HepG2 (cell line): ENCODE measurements around the gene PNKD. TPM values are rescaled to one million over a fixed set of nuclear protein-coding genes. Genes with fewer than 3 reads are reported as not detected.

Experiments used
- ARNTL ChIP-seq: sonication (generic); formaldehyde crosslinking; IDR thresholded peaks from 2 replicates; pipeline ENCODE4 v1.4.0; 2020; ENCODE audit warnings: mild to moderate bottlenecking, missing genetic modification reagents
- DNMT3B ChIP-seq: conservative IDR thresholded peaks from 2 replicates; pipeline ENCODE4 v1.6.1; 2016; ENCODE audit warnings: missing biosample characterization, control low read depth
- DR1 ChIP-seq: sonication (generic); formaldehyde crosslinking; IDR thresholded peaks from 2 replicates; pipeline ENCODE4 v1.8.0; 2021; ENCODE audit warnings: mild to moderate bottlenecking, missing genetic modification reagents, inconsistent platforms
- GFI1 ChIP-seq: sonication (generic); formaldehyde crosslinking; IDR thresholded peaks from 2 replicates; pipeline ENCODE4 v1.5.0; 2020; ENCODE audit warnings: missing genetic modification reagents, mild to moderate bottlenecking, borderline replicate concordance
- MYNN ChIP-seq: sonication (generic); formaldehyde crosslinking; IDR thresholded peaks from 2 replicates; pipeline ENCODE4 v1.4.0; 2020; ENCODE audit warnings: mild to moderate bottlenecking, low read depth, missing genetic modification reagents
- NR2F6 ChIP-seq, 2 experiments: IDR thresholded peaks; 2 replicates each; pipeline ENCODE4 v1.6.1; 2016; ENCODE audit warnings: antibody characterized with exemption in 1 of 2, mild to moderate bottlenecking in 1 of 2
- RXRB ChIP-seq: IDR thresholded peaks from 2 replicates; pipeline ENCODE4 v1.6.1; 2016; ENCODE audit warnings: borderline replicate concordance, missing genetic modification reagents, missing compliant biosample characterization
- SKI ChIP-seq: fragments of 450-650 bp; IDR thresholded peaks from one replicate; pipeline ENCODE4 v1.6.1; 2018; ENCODE audit warnings: mild to moderate bottlenecking; ENCODE audit not compliant: partially characterized antibody
- SMARCE1 ChIP-seq: fragments of 450-650 bp; IDR thresholded peaks from 2 replicates; pipeline ENCODE4 v1.6.1; 2017; ENCODE audit warnings: borderline replicate concordance
- SNRNP70 ChIP-seq: fragments of 200-400 bp; formaldehyde crosslinking; IDR thresholded peaks from 2 replicates; pipeline ENCODE4 v1.6.1; 2017; ENCODE audit warnings: mild to moderate bottlenecking, low read depth, low read length, moderate library complexity
- SP2 ChIP-seq: sonication (generic); formaldehyde crosslinking; IDR thresholded peaks from 2 replicates; pipeline ENCODE4 v1.5.1; 2020; ENCODE audit warnings: mild to moderate bottlenecking, missing genetic modification reagents
- ZBTB3 ChIP-seq: sonication (generic); formaldehyde crosslinking; IDR thresholded peaks from 2 replicates; pipeline ENCODE4 v1.4.0; 2020; ENCODE audit warnings: low read depth, mild to moderate bottlenecking, moderate library complexity, missing genetic modification reagents, borderline replicate concordance
- ZMYM4 ChIP-seq: sonication (generic); formaldehyde crosslinking; IDR thresholded peaks from 2 replicates; pipeline ENCODE4 v1.8.1; 2023; ENCODE audit warnings: mild to moderate bottlenecking, missing genetic modification reagents
- ZNF329 ChIP-seq: sonication (generic); formaldehyde crosslinking; IDR thresholded peaks from 2 replicates; pipeline ENCODE4 v1.9.0; 2021; ENCODE audit warnings: low read depth, mild to moderate bottlenecking, missing genetic modification reagents
- ZNF382 ChIP-seq: sonication (generic); formaldehyde crosslinking; IDR thresholded peaks from 2 replicates; pipeline ENCODE4 v1.5.0; 2020; ENCODE audit warnings: missing genetic modification reagents, mild to moderate bottlenecking, borderline replicate concordance
- ZNF441 ChIP-seq: sonication (generic); formaldehyde crosslinking; IDR thresholded peaks from 2 replicates; pipeline ENCODE4 v1.7.0; 2021; ENCODE audit warnings: missing genetic modification reagents, borderline replicate concordance
- ZNF549 ChIP-seq: sonication (generic); formaldehyde crosslinking; IDR thresholded peaks from 2 replicates; pipeline ENCODE4 v1.5.0; 2020; ENCODE audit warnings: missing genetic modification reagents
- ZNF562 ChIP-seq: sonication (generic); formaldehyde crosslinking; IDR thresholded peaks from 2 replicates; pipeline ENCODE4 v1.8.0; 2022; ENCODE audit warnings: missing genetic modification reagents, borderline replicate concordance
- ZNF703 ChIP-seq: sonication (generic); formaldehyde crosslinking; IDR thresholded peaks from 2 replicates; pipeline ENCODE4 v1.5.1; 2020; ENCODE audit warnings: missing genetic modification reagents, mild to moderate bottlenecking, moderate library complexity, borderline replicate concordance
- ZNF879 ChIP-seq: sonication (generic); formaldehyde crosslinking; IDR thresholded peaks from 2 replicates; pipeline ENCODE4 v1.8.1; 2023; ENCODE audit warnings: missing genetic modification reagents
- polyA plus RNA-seq, 8 experiments: library from polyadenylated mRNA; depleted of rRNA in 3 of 8; stranded (reverse) in 7 of 8; unstranded in 1 of 8; fragments of >200 nt; fragmentation: Illumina TruSeq in 4 of 8; extraction: Trizol in 4 of 8; gene quantifications; 2 replicates each; pipeline versions ENCODE4 v1.2.1 to v1.2.3, GENCODE V29; 2011 to 2016; ENCODE audit warnings: low read depth in 4 of 8, missing spikeins in 1 of 8, mixed read lengths in 1 of 8; ENCODE audit not compliant: insufficient read depth in 1 of 8
- total RNA-seq, 5 experiments: library from RNA; depleted of rRNA; stranded (reverse); fragments of >200 nt; fragmentation: Illumina TruSeq; extraction: Trizol; gene quantifications; 2 replicates each; pipeline ENCODE4 v1.2.3, GENCODE V29; 2016; ENCODE audit warnings: low read depth in 1 of 5
- TF ChIP-seq, protein P1 (sequence below): sonication (generic); formaldehyde crosslinking; conservative IDR thresholded peaks from 2 replicates; pipeline ENCODE4 v1.4.0; 2020; ENCODE audit warnings: missing genetic modification reagents
- TF ChIP-seq, protein P2 (sequence below): sonication (generic); formaldehyde crosslinking; IDR thresholded peaks from 2 replicates; pipeline ENCODE4 v1.4.0; 2020; ENCODE audit warnings: mild to moderate bottlenecking, low read depth, missing genetic modification reagents
- TF ChIP-seq, protein P3 (sequence below): fragments of 450-650 bp; IDR thresholded peaks from 2 replicates; pipeline ENCODE4 v1.6.1; 2017; ENCODE audit warnings: mild to moderate bottlenecking

Gene PNKD
- total and polyA plus RNA-seq, 2 of the 13 experiments (the other 11 are each of a cell fraction or from before 2014, with no cell fraction given) = 55.9 to 80.4 TPM

GRCh38 chr2:218395826-218396687 lies 125.7 kb downstream of the PNKD start (continued):
- TF ChIP-seq, protein P1, sequence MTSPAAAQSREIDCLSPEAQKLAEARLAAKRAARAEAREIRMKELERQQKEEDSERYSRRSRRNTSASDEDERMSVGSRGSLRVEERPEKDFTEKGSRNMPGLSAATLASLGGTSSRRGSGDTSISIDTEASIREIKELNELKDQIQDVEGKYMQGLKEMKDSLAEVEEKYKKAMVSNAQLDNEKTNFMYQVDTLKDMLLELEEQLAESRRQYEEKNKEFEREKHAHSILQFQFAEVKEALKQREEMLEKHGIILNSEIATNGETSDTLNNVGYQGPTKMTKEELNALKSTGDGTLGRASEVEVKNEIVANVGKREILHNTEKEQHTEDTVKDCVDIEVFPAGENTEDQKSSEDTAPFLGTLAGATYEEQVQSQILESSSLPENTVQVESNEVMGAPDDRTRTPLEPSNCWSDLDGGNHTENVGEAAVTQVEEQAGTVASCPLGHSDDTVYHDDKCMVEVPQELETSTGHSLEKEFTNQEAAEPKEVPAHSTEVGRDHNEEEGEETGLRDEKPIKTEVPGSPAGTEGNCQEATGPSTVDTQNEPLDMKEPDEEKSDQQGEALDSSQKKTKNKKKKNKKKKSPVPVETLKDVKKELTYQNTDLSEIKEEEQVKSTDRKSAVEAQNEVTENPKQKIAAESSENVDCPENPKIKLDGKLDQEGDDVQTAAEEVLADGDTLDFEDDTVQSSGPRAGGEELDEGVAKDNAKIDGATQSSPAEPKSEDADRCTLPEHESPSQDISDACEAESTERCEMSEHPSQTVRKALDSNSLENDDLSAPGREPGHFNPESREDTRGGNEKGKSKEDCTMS = no peak
- TF ChIP-seq DNMT3B (CRISPR knock-in tag) (no peak), SKI (peak; percentile 92), ZNF879 (CRISPR knock-in tag) (0 out of 2 replicates have a peak, but pooled peaks have one; percentile 52), ZNF549 (CRISPR knock-in tag) (no peak), ZNF329 (no peak; the same call in 1 of the 2 replicates), RXRB (CRISPR knock-in tag) (peak; percentile 88), ZMYM4 (CRISPR knock-in tag) (peak; percentile 74), MYNN (CRISPR knock-in tag) (no peak), ARNTL (CRISPR knock-in tag) (peak; percentile 92), SNRNP70 (no peak), ZNF703 (CRISPR knock-in tag) (no peak; the same call in 1 of the 2 replicates), ZNF562 (CRISPR knock-in tag) (no peak), SMARCE1 (no peak), NR2F6 (IDR thresholded peaks at IDR 0.05) (peak; percentile 36; the same call in 1 of the 2 replicates), NR2F6 (CRISPR knock-in tag; IDR thresholded peaks at IDR 0.05) (peak; percentile 74), ZNF382 (CRISPR knock-in tag) (no peak), GFI1 (no peak; the same call in 1 of the 2 replicates), ZBTB3 (peak; percentile 90; the same call in 1 of the 2 replicates), SP2 (CRISPR knock-in tag) (peak; percentile 54), DR1 (peak; percentile 53; the same call in 1 of the 2 replicates), ZNF441 (CRISPR knock-in tag) (peak; percentile 83)
- TF ChIP-seq, protein P2, sequence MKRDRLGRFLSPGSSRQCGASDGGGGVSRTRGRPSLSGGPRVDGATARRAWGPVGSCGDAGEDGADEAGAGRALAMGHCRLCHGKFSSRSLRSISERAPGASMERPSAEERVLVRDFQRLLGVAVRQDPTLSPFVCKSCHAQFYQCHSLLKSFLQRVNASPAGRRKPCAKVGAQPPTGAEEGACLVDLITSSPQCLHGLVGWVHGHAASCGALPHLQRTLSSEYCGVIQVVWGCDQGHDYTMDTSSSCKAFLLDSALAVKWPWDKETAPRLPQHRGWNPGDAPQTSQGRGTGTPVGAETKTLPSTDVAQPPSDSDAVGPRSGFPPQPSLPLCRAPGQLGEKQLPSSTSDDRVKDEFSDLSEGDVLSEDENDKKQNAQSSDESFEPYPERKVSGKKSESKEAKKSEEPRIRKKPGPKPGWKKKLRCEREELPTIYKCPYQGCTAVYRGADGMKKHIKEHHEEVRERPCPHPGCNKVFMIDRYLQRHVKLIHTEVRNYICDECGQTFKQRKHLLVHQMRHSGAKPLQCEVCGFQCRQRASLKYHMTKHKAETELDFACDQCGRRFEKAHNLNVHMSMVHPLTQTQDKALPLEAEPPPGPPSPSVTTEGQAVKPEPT (CRISPR knock-in tag) = peak; percentile 78; the same call in 1 of the 2 replicates
- TF ChIP-seq, protein P3, sequence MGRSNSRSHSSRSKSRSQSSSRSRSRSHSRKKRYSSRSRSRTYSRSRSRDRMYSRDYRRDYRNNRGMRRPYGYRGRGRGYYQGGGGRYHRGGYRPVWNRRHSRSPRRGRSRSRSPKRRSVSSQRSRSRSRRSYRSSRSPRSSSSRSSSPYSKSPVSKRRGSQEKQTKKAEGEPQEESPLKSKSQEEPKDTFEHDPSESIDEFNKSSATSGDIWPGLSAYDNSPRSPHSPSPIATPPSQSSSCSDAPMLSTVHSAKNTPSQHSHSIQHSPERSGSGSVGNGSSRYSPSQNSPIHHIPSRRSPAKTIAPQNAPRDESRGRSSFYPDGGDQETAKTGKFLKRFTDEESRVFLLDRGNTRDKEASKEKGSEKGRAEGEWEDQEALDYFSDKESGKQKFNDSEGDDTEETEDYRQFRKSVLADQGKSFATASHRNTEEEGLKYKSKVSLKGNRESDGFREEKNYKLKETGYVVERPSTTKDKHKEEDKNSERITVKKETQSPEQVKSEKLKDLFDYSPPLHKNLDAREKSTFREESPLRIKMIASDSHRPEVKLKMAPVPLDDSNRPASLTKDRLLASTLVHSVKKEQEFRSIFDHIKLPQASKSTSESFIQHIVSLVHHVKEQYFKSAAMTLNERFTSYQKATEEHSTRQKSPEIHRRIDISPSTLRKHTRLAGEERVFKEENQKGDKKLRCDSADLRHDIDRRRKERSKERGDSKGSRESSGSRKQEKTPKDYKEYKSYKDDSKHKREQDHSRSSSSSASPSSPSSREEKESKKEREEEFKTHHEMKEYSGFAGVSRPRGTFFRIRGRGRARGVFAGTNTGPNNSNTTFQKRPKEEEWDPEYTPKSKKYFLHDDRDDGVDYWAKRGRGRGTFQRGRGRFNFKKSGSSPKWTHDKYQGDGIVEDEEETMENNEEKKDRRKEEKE = no peak
